HCT116 (cell line): ENCODE measurements around the gene ZC3H12C. TPM values are rescaled to one million over a fixed set of nuclear protein-coding genes. Genes with fewer than 3 reads are reported as not detected.

ENCODE experiments used
- ATAC-seq: fragments of 200-7000 bp; cut with Tn5 transposase; 2 replicates; pipeline ENCODE4 v1.9.1; 2020; ENCODE audit warnings: mild to moderate bottlenecking, moderate library complexity
- BruUV-seq: library from RNA; stranded (reverse); fragments of 400-500 nt; replicated peaks from 2 replicates; lab custom pipeline; 2021; lab: Mats Ljungman, UMichigan
- CTCF ChIA-PET: fragments of 300-600 bp; sonication (Branson Sonifier 250); formaldehyde crosslinking; loops from one replicate; lab custom pipeline; 2021; ENCODE audit warnings: antibody characterized with exemption; lab: Charles Lee
- POLR2A ChIA-PET: fragments of 300-600, 350-600 bp; sonication (Branson Sonifier 250); formaldehyde crosslinking; loops from one replicate; lab custom pipeline; 2021; ENCODE audit warnings: antibody characterized with exemption; lab: Charles Lee
- RAD21 ChIA-PET, 2 experiments: fragments of 300-600 bp; sonication (Branson Sonifier 250); formaldehyde crosslinking; loops; one replicate each; lab custom pipeline; 2023; ENCODE audit warnings: low total read pairs in 2 of 2; ENCODE audit not compliant: uncharacterized antibody in 2 of 2, unreplicated experiment in 2 of 2, low non-redundant PET in 1 of 2; lab: Charles Lee
- DNase-seq: peaks from one replicate; pipeline ENCODE4 v3.0.0-alpha.2; 2010; ENCODE audit warnings: low read depth, low spot score
- H2AFZ ChIP-seq: fragments of 200-600 bp; shearing (Covaris generic), sonication (generic); 2 replicates; pipeline ENCODE4 v1.6.1; 2017; ENCODE audit warnings: low read depth, mixed run types, mixed read lengths, antibody characterized with exemption, low read length; ENCODE audit not compliant: poor library complexity, severe bottlenecking
- H3K27ac ChIP-seq: 2 replicates; pipeline ENCODE4 v1.5.1; 2012; ENCODE audit warnings: low read depth, low read length
- H3K27me3 ChIP-seq: fragments of 200-600 bp; sonication (generic); 2 replicates; pipeline ENCODE4 v1.6.1; 2016; ENCODE audit warnings: mixed run types, low read length, mixed read lengths; ENCODE audit not compliant: insufficient read depth
- H3K36me3 ChIP-seq, 2 experiments: fragments of 200-500 bp in 1 of 2; fragments of 200-600 bp in 1 of 2; sonication (Bioruptor generic) in 1 of 2; sonication (generic) in 1 of 2; 2 replicates each; pipeline versions ENCODE4 v1.5.1 to v1.6.1; 2014 to 2016; ENCODE audit warnings: low read length in 2 of 2, inconsistent platforms in 1 of 2, mixed read lengths in 1 of 2, mixed run types in 1 of 2; ENCODE audit not compliant: insufficient read depth in 2 of 2, control insufficient read depth in 1 of 2
- H3K4me1 ChIP-seq, 2 experiments: fragments of 200-600 bp in 1 of 2; sonication (generic) in 1 of 2; 2 replicates each; pipeline versions ENCODE4 v1.5.1 to v1.6.1; 2012 to 2017; ENCODE audit warnings: low read length in 2 of 2, inconsistent platforms in 1 of 2, mild to moderate bottlenecking in 1 of 2, mixed read lengths in 1 of 2, mixed run types in 1 of 2, moderate library complexity in 1 of 2; ENCODE audit not compliant: insufficient read depth in 2 of 2, control insufficient read depth in 1 of 2
- H3K4me2 ChIP-seq: fragments of 200-600 bp; sonication (generic); 2 replicates; pipeline ENCODE4 v1.6.1; 2017; ENCODE audit warnings: mixed run types, low read length, mixed read lengths
- H3K4me3 ChIP-seq, 2 experiments: fragments of 200-600 bp in 1 of 2; sonication (generic) in 1 of 2; replicated peaks in 1 of 2; 2 replicates each; pipeline ENCODE4 v1.5.1; 2011 to 2016; ENCODE audit warnings: low read length in 2 of 2, control low read depth in 1 of 2, low read depth in 1 of 2, mild to moderate bottlenecking in 1 of 2, mixed read lengths in 1 of 2, mixed run types in 1 of 2
- H3K79me2 ChIP-seq: fragments of 200-600 bp; sonication (generic); 2 replicates; pipeline ENCODE4 v1.6.1; 2017; ENCODE audit warnings: mild to moderate bottlenecking, mixed run types, low read length, moderate library complexity, mixed read lengths; ENCODE audit not compliant: insufficient read depth
- H3K9ac ChIP-seq: fragments of 200-600 bp; sonication (generic); 2 replicates; pipeline ENCODE4 v1.6.1; 2016; ENCODE audit warnings: low read length, mixed read lengths
- H3K9me2 ChIP-seq: fragments of 200-600 bp; sonication (generic), shearing (Covaris generic); 2 replicates; pipeline ENCODE4 v1.6.1; 2017; ENCODE audit warnings: mixed run types, mild to moderate bottlenecking, moderate library complexity; ENCODE audit not compliant: insufficient read depth
- H3K9me3 ChIP-seq, 2 experiments: fragments of 200-500 bp in 1 of 2; fragments of 200-600 bp in 1 of 2; sonication (Bioruptor generic) in 1 of 2; sonication (generic) in 1 of 2; 2 replicates each; pipeline ENCODE4 v1.6.1; 2014 to 2017; ENCODE audit warnings: low read length in 2 of 2, mixed read lengths in 2 of 2, inconsistent platforms in 1 of 2, low read depth in 1 of 2, mild to moderate bottlenecking in 1 of 2, mixed run types in 1 of 2, moderate library complexity in 1 of 2; ENCODE audit not compliant: control insufficient read depth in 1 of 2, insufficient read depth in 1 of 2
- H4K20me1 ChIP-seq: fragments of 200-600 bp; sonication (generic), shearing (Covaris generic); 2 replicates; pipeline ENCODE4 v1.6.1; 2017; ENCODE audit warnings: mixed run types, mild to moderate bottlenecking, moderate library complexity; ENCODE audit not compliant: insufficient read depth
- CBX3 ChIP-seq: IDR thresholded peaks from 2 replicates; pipeline ENCODE4 v1.6.1; 2012; ENCODE audit warnings: low read depth
- EGR1 ChIP-seq: IDR thresholded peaks from 2 replicates; pipeline ENCODE4 v1.6.1; 2012; ENCODE audit warnings: low read depth
- EZH2 ChIP-seq: fragments of 200-600 bp; sonication (generic); IDR thresholded peaks from 2 replicates; pipeline ENCODE4 v1.6.1; 2017; ENCODE audit warnings: antibody characterized with exemption, mixed run types
- TCF7L2 ChIP-seq: IDR thresholded peaks from 2 replicates; pipeline ENCODE4 v1.7.0; 2011; ENCODE audit warnings: borderline replicate concordance, inconsistent platforms; ENCODE audit not compliant: insufficient read depth, insufficient read length; ENCODE audit errors: extremely low read depth
- intact Hi-C: fragments of 100-400 bp; cut with micrococcal nuclease; formaldehyde crosslinking; loops from 2 replicates; pipeline ENCODE4 v1.10.0; 2022
- total RNA-seq: library from RNA; stranded (reverse); gene quantifications from one replicate; pipeline ENCODE4 v1.2.1, GENCODE V29; 2021; ENCODE audit not compliant: unreplicated experiment

ZC3H12C gene
- total RNA-seq, 1 experiment from 2014 or later: 10.2 TPM

DNA sequence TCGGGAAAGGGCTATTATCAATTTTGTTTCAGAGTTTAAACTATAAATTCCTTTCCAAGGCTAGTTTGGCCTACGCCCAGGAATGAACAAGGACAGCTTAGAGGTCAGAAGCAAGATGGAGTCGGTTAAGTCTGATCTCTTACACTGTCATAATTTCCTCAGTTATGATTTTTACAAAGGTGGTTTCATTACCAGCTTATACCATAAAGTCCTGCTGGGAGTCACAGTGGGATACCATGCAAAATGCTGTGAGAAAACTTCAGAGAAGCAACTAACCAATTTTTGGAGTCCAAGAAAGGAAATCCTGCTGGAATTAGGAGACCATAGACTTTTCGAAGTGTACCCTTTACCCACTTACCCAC, 17.4 kb upstream of the ZC3H12C start:
- TF ChIP-seq EGR1 (no peak), CBX3 (no peak), EZH2 (no peak)
- Histone ChIP-seq H3K4me3 (no peak overlapping the region), H3K9me3 (peaks cover 0 to 4% of the 10 kb centered on the region in 2 experiments; a peak in 1 of 4 replicates), H3K36me3 (no peaks in the 10 kb centered on the region), H3K9ac (no peak overlapping the region), H3K27ac (no peak overlapping the region), H2AFZ (no peak overlapping the region), H3K79me2 (no peaks in the 10 kb centered on the region), H3K4me1 (no peaks in the 10 kb centered on the region), H4K20me1 (no peaks in the 10 kb centered on the region), H3K27me3 (no peaks in the 10 kb centered on the region), H3K4me2 (no peak overlapping the region), H3K9me2 (no peaks in the 10 kb centered on the region)
- BruUV-seq: no TSS peak
- CTCF ChIA-PET: no interaction called here
- intact Hi-C loops: no loop called here
- DNase-seq (no peak), ATAC-seq (no peak)
- POLR2A ChIA-PET: no interaction called here
- RAD21 ChIA-PET: no interaction called here

DNA sequence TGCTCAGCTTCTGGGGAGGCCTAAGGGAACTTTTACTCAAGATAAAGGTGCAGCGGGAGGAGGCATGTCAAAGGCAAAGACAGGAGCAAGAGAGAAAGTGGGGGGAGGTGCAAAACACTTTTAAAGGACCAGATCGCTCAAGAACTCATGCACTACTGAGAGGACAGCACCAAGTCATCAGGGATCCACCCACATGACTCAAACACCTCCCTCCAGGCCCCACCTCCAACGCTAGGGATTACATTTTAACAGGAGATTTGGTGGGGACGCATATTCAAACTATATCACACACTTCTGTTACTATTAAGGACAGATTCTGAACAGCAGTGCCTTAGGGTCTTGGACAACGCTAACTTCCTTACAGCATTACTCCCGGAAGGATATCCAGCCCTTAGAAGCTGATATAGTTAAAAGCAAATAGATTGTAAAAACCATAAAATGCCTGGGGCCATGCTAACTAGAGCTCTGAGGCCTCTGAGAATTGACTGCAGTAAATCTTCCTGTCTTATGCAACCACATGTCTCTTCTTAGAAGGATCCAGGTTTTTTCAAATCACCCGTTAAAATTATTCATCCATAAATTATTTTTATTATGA, 16.7 kb upstream of the ZC3H12C start:
- H3K4me2 ChIP-seq: no peak overlapping the region
- no peak for TF ChIP-seq TCF7L2
- BruUV-seq: no TSS peak
- no peak overlapping the region for H3K9ac ChIP-seq
- POLR2A ChIA-PET: no interaction called here
- no peak overlapping the region for H3K27ac ChIP-seq
- RAD21 ChIA-PET: no interaction called here
- H3K79me2 ChIP-seq: no peaks in the 10 kb centered on the region
- DNase-seq (no peak), ATAC-seq (no peak; the same call in 1 of the 2 replicates)
- CTCF ChIA-PET: no interaction called here
- no peak overlapping the region for H2AFZ ChIP-seq
- H3K27me3 ChIP-seq: no peaks in the 10 kb centered on the region
- no peaks in the 10 kb centered on the region for H3K9me2 ChIP-seq
- H3K36me3 ChIP-seq: no peaks in the 10 kb centered on the region
- no peaks in the 10 kb centered on the region for H4K20me1 ChIP-seq
- H3K9me3 ChIP-seq: peaks cover 0 to 4% of the 10 kb centered on the region in 2 experiments; a peak in 1 of 4 replicates
- H3K4me1 ChIP-seq: no peaks in the 10 kb centered on the region
- no peak overlapping the region for H3K4me3 ChIP-seq
- intact Hi-C loops: no loop called here
